Peyer's patch (tissue), 4 donors: ENCODE measurements around the gene CLMP. TPM values are rescaled to one million over a fixed set of nuclear protein-coding genes. Genes with fewer than 3 reads are reported as not detected.
"Not testable (repeated sequence)": the region's sequence is repeated elsewhere in the genome, so short reads cannot be mapped to it uniquely, and the experiment has no call there.

Source experiments
- DNase-seq, 3 donors: peaks; one replicate each; pipeline ENCODE4 v3.0.0-alpha.2; 2017 to 2019
- H3K27ac ChIP-seq, 4 donors: fragments of 200-600 bp; sonication (generic); one replicate each; pipeline ENCODE4 v1.5.1; 2016 to 2019
- H3K27me3 ChIP-seq, 2 donors: fragments of 200-600 bp; sonication (generic); one replicate each; pipeline ENCODE4 v1.5.1; 2019
- H3K36me3 ChIP-seq, 3 donors: fragments of 200-600 bp; sonication (generic); one replicate each; pipeline ENCODE4 v1.5.1; 2016 to 2019
- H3K4me1 ChIP-seq, 4 donors: fragments of 200-600 bp; sonication (generic); one replicate each; pipeline ENCODE4 v1.5.1; 2016 to 2019
- H3K4me3 ChIP-seq, 4 donors: fragments of 200-600 bp; sonication (generic); 1 replicate in 3 of 4; 2 replicates in 1 of 4; pipeline ENCODE4 v1.5.1; 2016 to 2019; ENCODE audit warnings: mild to moderate bottlenecking in 1 of 4
- H3K9me3 ChIP-seq, 4 donors: fragments of 200-600 bp; sonication (generic); one replicate each; pipeline ENCODE4 v1.5.1; 2016 to 2019; ENCODE audit warnings: mild to moderate bottlenecking in 1 of 4
- CTCF ChIP-seq, 6 experiments: fragments of 450-650 bp in 4 of 6; fragments of 200-600 bp in 2 of 6; sonication (generic) in 1 of 6; IDR thresholded peaks; one replicate each; pipeline ENCODE4 v1.5.1; 2017 to 2019; ENCODE audit warnings: antibody characterized with exemption in 6 of 6, mild to moderate bottlenecking in 3 of 6, moderate library complexity in 1 of 6
- POLR2A ChIP-seq, 2 donors: fragments of 450-650 bp; IDR thresholded peaks; one replicate each; pipeline ENCODE4 v1.5.1; 2017; ENCODE audit warnings: antibody characterized with exemption in 2 of 2, mild to moderate bottlenecking in 2 of 2, moderate library complexity in 2 of 2
- total RNA-seq, 4 donors: library from RNA; depleted of rRNA; stranded (reverse); fragments of >200 nt; gene quantifications; one replicate each; pipeline ENCODE4 v1.1.0, GENCODE V29; 2016

Gene CLMP
- total RNA-seq, 4 donors from 2014 or later, result 8.4 to 48.7 (median 13.2) TPM

DNA sequence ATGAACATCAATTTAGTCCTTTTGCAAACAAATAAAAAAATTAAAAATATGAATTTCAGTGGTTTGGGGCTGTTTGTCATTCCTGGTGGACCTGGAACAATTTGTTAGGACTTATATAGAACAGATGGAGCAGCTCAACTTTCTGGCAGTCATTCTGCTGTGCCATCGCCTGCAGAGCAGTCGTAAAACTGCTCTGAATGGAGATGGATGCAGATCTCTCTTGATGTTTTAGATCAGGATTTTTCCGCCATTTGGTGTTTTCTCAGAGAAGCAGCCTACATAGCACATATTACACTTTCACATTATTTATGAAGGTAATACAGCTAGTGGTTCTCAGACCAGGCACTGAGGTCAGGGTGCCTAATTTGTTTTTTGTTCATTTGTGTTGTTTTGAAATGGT, 101.3 kb downstream of the CLMP start:
- H3K4me1 ChIP-seq, result no peaks in the 10 kb centered on the region
- no peaks in the 10 kb centered on the region for H3K9me3 ChIP-seq
- DNase-seq, result no peak
- H3K4me3 ChIP-seq, result no peak overlapping the region
- no peak overlapping the region for H3K27ac ChIP-seq
- no peak for TF ChIP-seq CTCF (IDR thresholded peaks at IDR 0.05)
- TF ChIP-seq POLR2A (IDR thresholded peaks at IDR 0.05), result no peak
- H3K36me3 ChIP-seq, result no peaks in the 10 kb centered on the region
- no peaks in the 10 kb centered on the region for H3K27me3 ChIP-seq

GRCh38 chr11:123091506-123091905, 103.5 kb downstream of the CLMP start:
- TF ChIP-seq POLR2A (IDR thresholded peaks at IDR 0.05) (no peak), CTCF (IDR thresholded peaks at IDR 0.05) (no peak)
- Histone ChIP-seq H3K4me1 (peaks cover 0 to under 1% (median 0%) of the 10 kb centered on the region in 4 donors), H3K9me3 (no peaks in the 10 kb centered on the region), H3K36me3 (no peaks in the 10 kb centered on the region), H3K27me3 (no peaks in the 10 kb centered on the region), H3K27ac (no peak overlapping the region), H3K4me3 (no peak overlapping the region)
- no peak for DNase-seq

DNA sequence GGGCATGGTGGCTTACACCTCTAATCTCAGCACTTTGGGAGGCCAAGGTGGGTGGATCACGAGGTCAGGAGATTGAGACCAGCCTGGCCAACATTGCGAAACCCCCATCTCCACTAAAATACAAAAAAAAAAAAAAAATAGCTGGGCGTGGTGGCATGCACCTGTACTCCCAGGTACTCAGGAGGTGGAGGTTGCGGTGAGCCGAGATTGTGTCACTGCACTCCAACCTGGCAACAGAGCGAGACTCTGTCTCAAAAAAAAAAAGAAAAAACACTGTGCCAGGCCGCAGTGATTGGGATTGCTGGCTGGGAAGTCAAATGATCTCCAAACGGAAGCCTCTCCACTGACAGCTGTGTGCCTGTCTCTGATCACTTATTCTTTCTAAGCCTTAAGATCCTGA, 104.9 kb downstream of the CLMP start:
- not testable (repeated sequence) for DNase-seq, H3K4me3 ChIP-seq, H3K4me1 ChIP-seq, H3K36me3 ChIP-seq, H3K27ac ChIP-seq, H3K9me3 ChIP-seq, H3K27me3 ChIP-seq

DNA sequence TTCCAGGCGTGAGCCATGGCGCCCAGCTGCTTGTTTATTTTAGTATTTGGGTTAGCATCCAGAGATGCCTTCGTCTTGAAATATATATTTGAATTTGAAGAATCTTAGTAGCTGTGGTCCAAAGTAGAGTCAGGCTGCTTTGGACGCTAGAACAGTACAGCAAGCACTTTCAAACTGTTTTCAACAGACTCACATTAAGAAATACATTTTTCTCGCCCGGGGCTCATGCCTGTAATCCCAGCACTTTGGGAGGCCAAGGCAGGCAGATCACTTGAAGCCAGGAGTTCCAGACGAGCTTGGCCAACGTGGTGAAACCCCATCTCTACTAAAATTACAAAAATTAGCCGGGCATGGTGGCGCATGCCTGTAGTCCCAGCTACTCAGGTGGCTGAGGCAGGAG, 106.2 kb downstream of the CLMP start:
- not testable (repeated sequence) for DNase-seq, H3K9me3 ChIP-seq, H3K27ac ChIP-seq, H3K4me3 ChIP-seq, H3K27me3 ChIP-seq, H3K4me1 ChIP-seq, H3K36me3 ChIP-seq

DNA sequence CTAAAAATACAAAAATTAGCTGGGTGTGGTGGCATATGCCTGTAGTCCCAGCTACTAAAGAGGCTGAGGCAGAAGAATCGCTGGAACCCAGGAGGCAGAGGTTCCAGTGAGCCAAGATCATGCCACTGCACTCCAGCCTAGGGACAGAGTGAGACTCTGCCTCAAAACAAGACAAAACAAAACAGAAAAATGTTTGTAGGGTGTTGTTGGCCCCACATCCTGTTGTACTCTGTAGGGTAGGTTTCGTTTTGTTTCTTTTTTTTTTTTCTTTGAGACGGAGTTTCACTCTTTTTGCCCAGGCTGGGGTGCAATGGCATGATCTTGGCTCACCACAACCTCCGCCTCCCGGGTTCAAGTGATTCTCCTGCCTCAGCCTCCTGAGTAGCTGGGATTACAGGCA, 107.4 kb downstream of the CLMP start:
- not testable (repeated sequence) for H3K36me3 ChIP-seq, H3K27me3 ChIP-seq, H3K9me3 ChIP-seq, H3K4me3 ChIP-seq, DNase-seq
- Histone ChIP-seq H3K4me1 (peaks cover 0 to 18% (median 2%) of the 10 kb centered on the region in 4 donors), H3K27ac (peak overlapping the region; percentile 29 to 52 (median 47))

GRCh38 chr11:123086305-123086704, 108.7 kb downstream of the CLMP start:
- no peaks in the 10 kb centered on the region for H3K9me3 ChIP-seq
- H3K27me3 ChIP-seq, result no peaks in the 10 kb centered on the region
- TF ChIP-seq POLR2A (IDR thresholded peaks at IDR 0.05) (no peak), CTCF (IDR thresholded peaks at IDR 0.05) (no peak)
- H3K27ac ChIP-seq, result no peak overlapping the region
- peaks cover 0 to 22% (median 2%) of the 10 kb centered on the region in 4 donors for H3K4me1 ChIP-seq
- no peaks in the 10 kb centered on the region for H3K36me3 ChIP-seq
- no peak for DNase-seq
- H3K4me3 ChIP-seq, result no peak overlapping the region

DNA sequence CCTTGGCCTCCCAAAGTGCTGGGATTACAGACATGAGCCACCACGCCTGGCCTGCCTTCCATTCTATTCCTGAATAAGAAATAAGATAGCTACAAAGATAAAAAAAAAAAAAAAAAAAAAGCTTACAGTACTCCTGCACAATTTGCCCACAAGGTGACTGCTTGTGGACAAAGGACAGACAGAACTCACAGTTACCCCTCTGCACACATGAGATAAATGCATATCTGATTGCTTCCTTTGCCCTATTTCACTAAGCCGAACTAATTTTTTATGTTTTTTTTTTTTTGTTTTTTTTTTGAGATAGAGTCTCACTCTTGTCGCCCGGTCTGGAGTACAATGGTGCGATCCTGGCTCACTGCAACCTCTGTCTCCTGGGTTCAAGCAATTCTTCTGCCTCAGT, 109.6 kb downstream of the CLMP start:
- Histone ChIP-seq H3K9me3 (no peaks in the 10 kb centered on the region), H3K4me1 (peaks cover 0 to 22% (median 2%) of the 10 kb centered on the region in 4 donors), H3K4me3 (no peak overlapping the region), H3K36me3 (no peaks in the 10 kb centered on the region), H3K27ac (no peak overlapping the region), H3K27me3 (no peaks in the 10 kb centered on the region)
- DNase-seq, result no peak
- TF ChIP-seq POLR2A (IDR thresholded peaks at IDR 0.05) (no peak), CTCF (IDR thresholded peaks at IDR 0.05) (no peak)
